Endothelial cell of umbilical vein (primary cell): ENCODE results near the gene TAS1R3. TPM values are rescaled to one million over a fixed set of nuclear protein-coding genes. Genes with fewer than 3 reads are reported as not detected.
A peak's percentile ranks its signal among the peaks of the same experiment; 100 is the strongest.

ENCODE experiments used
- BruUV-seq: library from RNA; stranded (reverse); fragments of 400-500 nt; replicated peaks from 2 replicates; lab custom pipeline; 2021; lab: Mats Ljungman, UMichigan
- CTCF ChIA-PET: fragments of 300-600, 350-600 bp; sonication (Branson Sonifier 250); formaldehyde crosslinking; loops from one replicate; lab custom pipeline; 2021; ENCODE audit warnings: antibody characterized with exemption, inconsistent platforms; lab: Charles Lee
- POLR2A ChIA-PET: fragments of 300-600, 350-600 bp; sonication (Branson Sonifier 250); formaldehyde crosslinking; loops from one replicate; lab custom pipeline; 2021; ENCODE audit warnings: antibody characterized with exemption, inconsistent platforms; lab: Charles Lee
- DNase-seq: peaks from one replicate; pipeline ENCODE4 v3.0.0-alpha.2; 2011; ENCODE audit warnings: low read depth, low spot score
- FAIRE-seq: peaks from 2 replicates; lab custom pipeline; 2011; peaks lifted over from hg19 to GRCh38; lab: Jason Lieb, UNC
- H2AFZ ChIP-seq: 2 replicates; pipeline ENCODE4 v1.6.0; 2012; ENCODE audit warnings: low read depth, low read length, control low read depth, inconsistent platforms
- H3K27ac ChIP-seq: 2 replicates; pipeline ENCODE4 v1.5.1; 2011; ENCODE audit warnings: low read depth, mild to moderate bottlenecking, control low read depth, low read length, moderate library complexity; ENCODE audit not compliant: insufficient read depth
- H3K27me3 ChIP-seq, 2 experiments: 2 replicates each; pipeline versions ENCODE4 v1.6.0 to v1.6.1; 2011; ENCODE audit warnings: low read length in 2 of 2, mixed read lengths in 1 of 2; ENCODE audit not compliant: control insufficient read depth in 2 of 2, insufficient read depth in 2 of 2
- H3K36me3 ChIP-seq, 2 experiments: 2 replicates in 1 of 2; 3 replicates in 1 of 2; pipeline ENCODE4 v1.5.1; 2011; ENCODE audit warnings: low read length in 2 of 2, mild to moderate bottlenecking in 1 of 2, moderate library complexity in 1 of 2; ENCODE audit not compliant: control insufficient read depth in 2 of 2, insufficient read depth in 2 of 2; ENCODE audit errors: extremely low read depth in 1 of 2
- H3K4me1 ChIP-seq: 3 replicates; pipeline ENCODE4 v1.5.1; 2011; ENCODE audit warnings: mild to moderate bottlenecking, low read length; ENCODE audit not compliant: control insufficient read depth, insufficient read depth; ENCODE audit errors: extremely low read depth
- H3K4me2 ChIP-seq: 2 replicates; pipeline ENCODE4 v1.6.1; 2011; ENCODE audit warnings: low read length, control low read depth, mixed read lengths; ENCODE audit not compliant: insufficient read depth
- H3K4me3 ChIP-seq, 3 experiments: fragments of 200-600 bp in 1 of 3; sonication (generic), shearing (Covaris generic) in 1 of 3; replicated peaks in 1 of 3; 2 replicates each; pipeline ENCODE4 v1.5.1; 2011 to 2016; ENCODE audit warnings: control low read depth in 3 of 3, low read length in 3 of 3, mild to moderate bottlenecking in 2 of 3, inconsistent platforms in 1 of 3, low read depth in 1 of 3, moderate library complexity in 1 of 3; ENCODE audit not compliant: insufficient read depth in 1 of 3
- H3K79me2 ChIP-seq: 2 replicates; pipeline ENCODE4 v1.6.0; 2012; ENCODE audit warnings: low read length, inconsistent platforms; ENCODE audit not compliant: control insufficient read depth, insufficient read depth
- H3K9ac ChIP-seq: replicated peaks from 2 replicates; pipeline ENCODE3; 2011; ENCODE audit warnings: low read length, control low read depth; ENCODE audit not compliant: insufficient read depth; ENCODE audit errors: extremely low read depth
- H3K9me1 ChIP-seq: replicated peaks from 3 replicates; pipeline ENCODE4 v1.6.0; 2011; ENCODE audit warnings: mild to moderate bottlenecking, low read length; ENCODE audit not compliant: control insufficient read depth, insufficient read depth; ENCODE audit errors: extremely low read depth
- H3K9me3 ChIP-seq: replicated peaks from 2 replicates; pipeline ENCODE4 v1.5.1; 2012; ENCODE audit warnings: low read length, inconsistent platforms; ENCODE audit not compliant: control insufficient read depth, insufficient read depth
- H4K20me1 ChIP-seq: replicated peaks from 2 replicates; pipeline ENCODE3; 2011; ENCODE audit warnings: mild to moderate bottlenecking, low read length; ENCODE audit not compliant: control insufficient read depth, insufficient read depth; ENCODE audit errors: extremely low read depth
- EZH2 ChIP-seq: IDR thresholded peaks from 2 replicates; pipeline ENCODE4 v1.6.1; 2012; ENCODE audit warnings: borderline replicate concordance, low read depth, mild to moderate bottlenecking, moderate library complexity, low read length, inconsistent platforms; ENCODE audit not compliant: severe bottlenecking
- FOS ChIP-seq: IDR thresholded peaks from 2 replicates; pipeline ENCODE4 v1.6.1; 2011; ENCODE audit warnings: mild to moderate bottlenecking, low read length, moderate library complexity, borderline replicate concordance; ENCODE audit not compliant: insufficient read depth
- GATA2 ChIP-seq: IDR thresholded peaks from 2 replicates; pipeline ENCODE4 v1.7.0; 2011; ENCODE audit warnings: low read depth, mild to moderate bottlenecking, moderate library complexity, mixed read lengths, low read length; ENCODE audit not compliant: insufficient read length, insufficient read depth
- JUN ChIP-seq: IDR thresholded peaks from 2 replicates; pipeline ENCODE4 v1.6.1; 2011; ENCODE audit warnings: borderline replicate concordance, low read depth; ENCODE audit not compliant: insufficient read length, insufficient read depth
- MYC ChIP-seq: IDR thresholded peaks from one replicate; pipeline ENCODE4 v1.6.1; 2011; ENCODE audit warnings: mild to moderate bottlenecking, low read depth, low read length
- POLR2A ChIP-seq: IDR thresholded peaks from 2 replicates; pipeline ENCODE4 v1.6.1; 2012; ENCODE audit warnings: low read depth, mild to moderate bottlenecking, control low read depth, low read length
- POLR2AphosphoS5 ChIP-seq: IDR thresholded peaks from 2 replicates; pipeline ENCODE4 v1.6.1; 2012; ENCODE audit warnings: low read depth, mild to moderate bottlenecking, control low read depth, low read length, moderate library complexity; ENCODE audit not compliant: insufficient read depth
- dilution Hi-C: fragments of 300-500 bp; cut with MboI; formaldehyde crosslinking; loops from one replicate; pipeline ENCODE4 v1.15.0; 2019; ENCODE audit warnings: low sequenced_read_pairs; ENCODE audit not compliant: extremely low pct_ligation_motif_present
- intact Hi-C: fragments of 100-400 bp; cut with micrococcal nuclease; formaldehyde crosslinking; loops from one replicate; pipeline ENCODE4 v1.10.0; 2022
- polyA plus RNA-seq, 4 experiments: library from polyadenylated mRNA; depleted of rRNA in 3 of 4; stranded (reverse) in 3 of 4; unstranded in 1 of 4; fragments of >200 nt; gene quantifications; 2 replicates each; pipeline versions ENCODE4 v1.2.1 to v1.2.3, GENCODE V29; 2011 to 2012; ENCODE audit warnings: missing spikeins in 1 of 4
- total RNA-seq: library from RNA; stranded (reverse); gene quantifications from 2 replicates; pipeline ENCODE4 v1.2.3, GENCODE V29; 2021
- TF ChIP-seq, protein P1 (sequence below), 2 donors: IDR thresholded peaks; 1 replicate in 1 of 2; 2 replicates in 1 of 2; pipeline ENCODE4 v1.5.1; 2011; ENCODE audit warnings: low read length in 2 of 2, mild to moderate bottlenecking in 2 of 2, moderate library complexity in 2 of 2, control low read depth in 1 of 2, inconsistent platforms in 1 of 2, low read depth in 1 of 2; ENCODE audit not compliant: insufficient read depth in 1 of 2; ENCODE audit errors: extremely low read depth in 1 of 2
- TF ChIP-seq, protein P2 (sequence below): IDR thresholded peaks from 2 replicates; pipeline ENCODE4 v1.6.1; 2011; ENCODE audit not compliant: insufficient read depth, insufficient read length

TAS1R3 gene
- total and polyA plus RNA-seq, 2 donors (not counting 3 experiments of a cell fraction or from before 2014, with no cell fraction given): 0.26 to 0.38 TPM

DNA sequence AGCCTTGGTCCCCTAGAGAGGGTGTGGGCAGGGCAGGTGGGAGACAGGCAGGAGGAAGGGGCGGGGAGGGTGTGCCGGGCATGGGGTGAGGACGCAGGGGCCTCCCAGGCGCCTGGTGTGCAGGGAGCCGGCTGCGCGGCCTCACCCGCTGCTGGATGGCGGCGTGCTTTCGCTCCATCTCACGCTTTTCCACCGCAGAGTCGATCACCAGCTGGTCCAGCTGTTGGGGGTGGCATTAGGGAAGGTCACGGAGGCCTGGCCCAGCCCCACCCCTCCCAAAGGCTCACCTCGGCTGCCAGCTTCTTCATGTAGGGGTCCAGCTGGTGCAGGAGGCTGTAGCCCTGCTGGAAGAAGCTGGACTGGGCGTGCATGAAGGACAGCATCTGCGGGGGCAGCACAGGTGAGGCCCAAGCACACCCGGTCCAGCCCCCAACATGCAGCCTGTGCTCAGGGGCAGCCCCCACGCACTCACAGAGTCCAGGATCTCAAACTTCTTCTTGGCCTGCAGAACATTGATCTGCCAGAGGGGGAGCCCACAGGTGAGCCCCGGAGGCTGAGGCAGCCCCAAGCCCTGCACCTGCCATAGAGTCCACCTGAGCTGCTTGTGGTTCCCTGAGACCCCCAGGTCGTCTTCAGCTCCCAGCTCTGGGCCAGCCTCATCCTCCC is 31.3 kb upstream of the TAS1R3 start:
- no peak overlapping the region for H2AFZ ChIP-seq
- no peak overlapping the region for H3K4me2 ChIP-seq
- no TSS peak for BruUV-seq
- no peak overlapping the region for H3K27ac ChIP-seq
- intact Hi-C loops: no loop called here
- ChIA-PET CTCF (no interaction called here), POLR2A (no interaction called here)
- dilution Hi-C loops: no loop called here
- H3K36me3 ChIP-seq: no peaks in the 10 kb centered on the region
- no peaks in the 10 kb centered on the region for H3K79me2 ChIP-seq
- H3K9me1 ChIP-seq: no peaks in the 10 kb centered on the region
- H3K4me3 ChIP-seq: no peak overlapping the region
- DNase-seq: no peak
- no peaks in the 10 kb centered on the region for H3K27me3 ChIP-seq
- no peak for FAIRE-seq
- no peak for TF ChIP-seq POLR2A
- TF ChIP-seq, protein P1, sequence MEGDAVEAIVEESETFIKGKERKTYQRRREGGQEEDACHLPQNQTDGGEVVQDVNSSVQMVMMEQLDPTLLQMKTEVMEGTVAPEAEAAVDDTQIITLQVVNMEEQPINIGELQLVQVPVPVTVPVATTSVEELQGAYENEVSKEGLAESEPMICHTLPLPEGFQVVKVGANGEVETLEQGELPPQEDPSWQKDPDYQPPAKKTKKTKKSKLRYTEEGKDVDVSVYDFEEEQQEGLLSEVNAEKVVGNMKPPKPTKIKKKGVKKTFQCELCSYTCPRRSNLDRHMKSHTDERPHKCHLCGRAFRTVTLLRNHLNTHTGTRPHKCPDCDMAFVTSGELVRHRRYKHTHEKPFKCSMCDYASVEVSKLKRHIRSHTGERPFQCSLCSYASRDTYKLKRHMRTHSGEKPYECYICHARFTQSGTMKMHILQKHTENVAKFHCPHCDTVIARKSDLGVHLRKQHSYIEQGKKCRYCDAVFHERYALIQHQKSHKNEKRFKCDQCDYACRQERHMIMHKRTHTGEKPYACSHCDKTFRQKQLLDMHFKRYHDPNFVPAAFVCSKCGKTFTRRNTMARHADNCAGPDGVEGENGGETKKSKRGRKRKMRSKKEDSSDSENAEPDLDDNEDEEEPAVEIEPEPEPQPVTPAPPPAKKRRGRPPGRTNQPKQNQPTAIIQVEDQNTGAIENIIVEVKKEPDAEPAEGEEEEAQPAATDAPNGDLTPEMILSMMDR (IDR thresholded peaks at IDR 0.05; ENCODE audit: extremely low read depth in 1 of 2, insufficient read depth in 1 of 2, low read depth in 1 of 2, low read length in 2 of 2): peak in 1 of 2 donors; percentile 20
- no peaks in the 10 kb centered on the region for H3K4me1 ChIP-seq
- no peaks in the 10 kb centered on the region for H3K9me3 ChIP-seq
- no peak overlapping the region for H3K9ac ChIP-seq
- no peaks in the 10 kb centered on the region for H4K20me1 ChIP-seq

DNA sequence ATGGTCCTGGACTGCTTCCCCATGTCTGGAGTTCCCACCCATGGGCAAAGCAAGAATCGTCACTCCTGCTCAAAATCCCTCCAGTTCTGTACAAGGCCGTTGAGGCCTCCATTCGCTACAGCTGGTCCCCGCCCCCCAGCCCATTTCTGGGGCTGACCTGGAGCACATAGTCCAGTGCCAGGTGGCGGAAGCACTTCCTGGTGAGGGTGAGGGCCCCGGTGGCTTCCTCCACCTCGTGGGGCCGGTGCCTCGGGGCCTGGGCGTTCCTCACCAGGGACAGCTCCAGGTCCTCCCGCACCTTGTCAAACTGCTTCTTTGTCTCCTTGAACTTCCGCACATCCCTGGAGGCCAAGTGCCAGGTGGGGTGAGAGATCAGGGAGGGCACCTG is 30.7 kb upstream of the TAS1R3 start:
- Histone ChIP-seq H4K20me1 (no peaks in the 10 kb centered on the region), H3K9ac (no peak overlapping the region), H2AFZ (no peak overlapping the region), H3K36me3 (no peaks in the 10 kb centered on the region), H3K4me1 (peaks cover under 1% of the 10 kb centered on the region), H3K27ac (no peak overlapping the region), H3K9me1 (no peaks in the 10 kb centered on the region), H3K9me3 (no peaks in the 10 kb centered on the region), H3K27me3 (no peaks in the 10 kb centered on the region), H3K4me2 (no peak overlapping the region), H3K4me3 (no peak overlapping the region), H3K79me2 (no peaks in the 10 kb centered on the region)
- intact Hi-C loops (no loop called here), dilution Hi-C loops (no loop called here)
- no peak for DNase-seq
- no TSS peak for BruUV-seq
- no peak for TF ChIP-seq POLR2A
- TF ChIP-seq, protein P2, sequence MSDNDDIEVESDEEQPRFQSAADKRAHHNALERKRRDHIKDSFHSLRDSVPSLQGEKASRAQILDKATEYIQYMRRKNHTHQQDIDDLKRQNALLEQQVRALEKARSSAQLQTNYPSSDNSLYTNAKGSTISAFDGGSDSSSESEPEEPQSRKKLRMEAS: no peak
- TF ChIP-seq MYC: no peak
- TF ChIP-seq, protein P1 (IDR thresholded peaks at IDR 0.05; ENCODE audit: extremely low read depth in 1 of 2, insufficient read depth in 1 of 2, low read depth in 1 of 2, low read length in 2 of 2): no peak
- no peak for TF ChIP-seq JUN
- TF ChIP-seq GATA2: no peak
- TF ChIP-seq EZH2: no peak
- no peak for TF ChIP-seq FOS
- TF ChIP-seq POLR2AphosphoS5: no peak
- POLR2A ChIA-PET: no interaction called here
- no peak for FAIRE-seq
- CTCF ChIA-PET: no interaction called here
